Loucy (cell line): ENCODE results near the gene HOXC11.

Experiments
- EZH2phosphoT487 ChIP-seq: fragments of 200-600 bp; IDR thresholded peaks from 2 replicates; pipeline ENCODE4 v1.6.1; 2018; ENCODE audit warnings: antibody characterized with exemption, mild to moderate bottlenecking, moderate library complexity, borderline replicate concordance
- TF ChIP-seq, protein P1 (sequence below): fragments of 200-600 bp; sonication (generic); conservative IDR thresholded peaks from 2 replicates; pipeline ENCODE4 v1.5.1; 2014; ENCODE audit warnings: mild to moderate bottlenecking, antibody characterized with exemption, low read length

GRCh38 chr12:53976823-53977595 is 4.1 kb downstream of the HOXC11 start:
- TF ChIP-seq, protein P1, sequence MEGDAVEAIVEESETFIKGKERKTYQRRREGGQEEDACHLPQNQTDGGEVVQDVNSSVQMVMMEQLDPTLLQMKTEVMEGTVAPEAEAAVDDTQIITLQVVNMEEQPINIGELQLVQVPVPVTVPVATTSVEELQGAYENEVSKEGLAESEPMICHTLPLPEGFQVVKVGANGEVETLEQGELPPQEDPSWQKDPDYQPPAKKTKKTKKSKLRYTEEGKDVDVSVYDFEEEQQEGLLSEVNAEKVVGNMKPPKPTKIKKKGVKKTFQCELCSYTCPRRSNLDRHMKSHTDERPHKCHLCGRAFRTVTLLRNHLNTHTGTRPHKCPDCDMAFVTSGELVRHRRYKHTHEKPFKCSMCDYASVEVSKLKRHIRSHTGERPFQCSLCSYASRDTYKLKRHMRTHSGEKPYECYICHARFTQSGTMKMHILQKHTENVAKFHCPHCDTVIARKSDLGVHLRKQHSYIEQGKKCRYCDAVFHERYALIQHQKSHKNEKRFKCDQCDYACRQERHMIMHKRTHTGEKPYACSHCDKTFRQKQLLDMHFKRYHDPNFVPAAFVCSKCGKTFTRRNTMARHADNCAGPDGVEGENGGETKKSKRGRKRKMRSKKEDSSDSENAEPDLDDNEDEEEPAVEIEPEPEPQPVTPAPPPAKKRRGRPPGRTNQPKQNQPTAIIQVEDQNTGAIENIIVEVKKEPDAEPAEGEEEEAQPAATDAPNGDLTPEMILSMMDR, result no peak
- TF ChIP-seq EZH2phosphoT487, result no peak
